ENCODE results near the gene SUGT1.

DNA sequence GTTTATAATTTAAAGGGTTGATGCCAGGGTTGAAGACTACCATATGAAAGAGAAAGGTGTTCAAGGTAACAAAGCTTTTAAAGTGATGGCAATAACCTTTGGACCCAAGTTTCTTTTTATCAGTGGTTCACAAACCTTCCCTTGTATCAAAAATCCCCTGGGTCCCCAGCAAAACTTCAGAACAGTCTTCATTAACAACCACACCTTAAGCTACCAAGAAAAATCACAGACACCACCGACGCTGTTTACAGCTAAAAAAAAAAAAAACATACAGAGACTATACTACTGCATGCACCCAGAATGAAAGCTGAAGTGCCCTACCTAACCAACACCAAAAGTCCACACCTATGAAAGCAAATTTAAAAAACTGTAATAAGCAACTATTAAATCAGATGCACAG is 73.6 kb downstream of the SUGT1 start:
- TF ChIP-seq, protein P1, sequence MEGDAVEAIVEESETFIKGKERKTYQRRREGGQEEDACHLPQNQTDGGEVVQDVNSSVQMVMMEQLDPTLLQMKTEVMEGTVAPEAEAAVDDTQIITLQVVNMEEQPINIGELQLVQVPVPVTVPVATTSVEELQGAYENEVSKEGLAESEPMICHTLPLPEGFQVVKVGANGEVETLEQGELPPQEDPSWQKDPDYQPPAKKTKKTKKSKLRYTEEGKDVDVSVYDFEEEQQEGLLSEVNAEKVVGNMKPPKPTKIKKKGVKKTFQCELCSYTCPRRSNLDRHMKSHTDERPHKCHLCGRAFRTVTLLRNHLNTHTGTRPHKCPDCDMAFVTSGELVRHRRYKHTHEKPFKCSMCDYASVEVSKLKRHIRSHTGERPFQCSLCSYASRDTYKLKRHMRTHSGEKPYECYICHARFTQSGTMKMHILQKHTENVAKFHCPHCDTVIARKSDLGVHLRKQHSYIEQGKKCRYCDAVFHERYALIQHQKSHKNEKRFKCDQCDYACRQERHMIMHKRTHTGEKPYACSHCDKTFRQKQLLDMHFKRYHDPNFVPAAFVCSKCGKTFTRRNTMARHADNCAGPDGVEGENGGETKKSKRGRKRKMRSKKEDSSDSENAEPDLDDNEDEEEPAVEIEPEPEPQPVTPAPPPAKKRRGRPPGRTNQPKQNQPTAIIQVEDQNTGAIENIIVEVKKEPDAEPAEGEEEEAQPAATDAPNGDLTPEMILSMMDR (IDR thresholded peaks at IDR 0.05): no peak
- no peak for TF ChIP-seq ZFX (IDR thresholded peaks at IDR 0.05; ENCODE audit: borderline replicate concordance)

Measured in 22Rv1 (cell line).